ENCODE data around the gene TSC22D1.
"Not testable (repeated sequence)": the region's sequence is repeated elsewhere in the genome, so short reads cannot be mapped to it uniquely, and the experiment has no call there.

The TSC22D1 gene

GRCh38 chr13:44575741-44576350, at the start of gene TSC22D1:
Gene TSC22D1, minus strand, starts transcription at chr13:44576330. Its CDS starts 256 bp downstream, at chr13:44576074.
- DNase-seq: no peak

- DNase-seq: no peak
Measured at GRCh38 chr13:44622708-44623107, 46.6 kb upstream of the TSC22D1 start.

- DNase-seq: no peak
Measured at GRCh38 chr13:44622261-44622660, 46.1 kb upstream of the TSC22D1 start.

- DNase-seq: no peak
Measured at GRCh38 chr13:44620057-44620456, 43.9 kb upstream of the TSC22D1 start.

GRCh38 chr13:44619651-44620050, 43.5 kb upstream of the TSC22D1 start:
- DNase-seq: no peak

GRCh38 chr13:44618326-44618725, 42.2 kb upstream of the TSC22D1 start:
- DNase-seq: no peak

GRCh38 chr13:44617648-44618047, 41.5 kb upstream of the TSC22D1 start:
- no peak for DNase-seq

GRCh38 chr13:44609137-44609536, 33.0 kb upstream of the TSC22D1 start:
- DNase-seq: no peak

- DNase-seq: no peak
Measured at GRCh38 chr13:44605721-44606120, 29.6 kb upstream of the TSC22D1 start.

GRCh38 chr13:44605275-44605674, 29.1 kb upstream of the TSC22D1 start:
- no peak for DNase-seq

GRCh38 chr13:44601586-44601985, 25.5 kb upstream of the TSC22D1 start:
- DNase-seq: no peak

- DNase-seq: not testable (repeated sequence)
Measured at GRCh38 chr13:44593861-44594592, 17.9 kb upstream of the TSC22D1 start.

- no peak for DNase-seq
Measured at GRCh38 chr13:44592216-44592847, 16.2 kb upstream of the TSC22D1 start.

GRCh38 chr13:44591316-44591715, 15.2 kb upstream of the TSC22D1 start:
- DNase-seq: no peak

GRCh38 chr13:44583137-44583536, 7.0 kb upstream of the TSC22D1 start:
- no peak for DNase-seq

- no peak for DNase-seq
Measured at GRCh38 chr13:44578067-44578400, 1.9 kb upstream of the TSC22D1 start.

GRCh38 chr13:44577236-44578066, 1.3 kb upstream of the TSC22D1 start:
- peak; percentile 77 for DNase-seq

- DNase-seq: no peak
Measured at GRCh38 chr13:44576351-44577235, 463 bp upstream of the TSC22D1 start.

- DNase-seq: no peak
Measured at GRCh38 chr13:44575035-44575434, 1.1 kb downstream of the TSC22D1 start.

- no peak for DNase-seq
Measured at GRCh38 chr13:44574466-44574855, 1.7 kb downstream of the TSC22D1 start.

- DNase-seq: no peak
Measured at GRCh38 chr13:44573790-44574465, 2.2 kb downstream of the TSC22D1 start.

GRCh38 chr13:44573071-44573470, 3.1 kb downstream of the TSC22D1 start:
- DNase-seq: no peak
